Measurements from ENCODE around the gene HTR2B.

DNA sequence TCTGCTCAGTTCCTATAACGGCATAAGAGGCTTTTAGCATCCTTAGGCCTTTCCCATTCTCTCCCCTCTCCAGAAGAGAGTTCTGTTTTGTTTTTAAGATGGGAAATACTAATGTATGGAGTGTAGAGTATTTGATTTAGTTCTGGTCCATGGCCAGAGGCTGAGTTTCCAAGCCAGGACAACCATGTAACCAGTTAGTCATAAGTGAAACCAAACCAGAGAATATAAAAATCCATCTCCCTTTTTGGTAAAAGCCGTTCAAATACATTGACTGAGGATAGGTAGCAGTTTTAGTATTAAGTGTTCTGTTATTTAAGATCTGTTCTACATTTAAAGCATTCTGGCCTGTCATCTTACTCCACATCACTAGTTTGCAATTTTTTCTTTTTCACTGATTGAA lies 65.1 kb downstream of the HTR2B start:
- TF ChIP-seq IRF2 (CRISPR knock-in tag; IDR thresholded peaks at IDR 0.05; ENCODE audit: borderline replicate concordance, low read depth): no peak
- TF ChIP-seq, protein P1, sequence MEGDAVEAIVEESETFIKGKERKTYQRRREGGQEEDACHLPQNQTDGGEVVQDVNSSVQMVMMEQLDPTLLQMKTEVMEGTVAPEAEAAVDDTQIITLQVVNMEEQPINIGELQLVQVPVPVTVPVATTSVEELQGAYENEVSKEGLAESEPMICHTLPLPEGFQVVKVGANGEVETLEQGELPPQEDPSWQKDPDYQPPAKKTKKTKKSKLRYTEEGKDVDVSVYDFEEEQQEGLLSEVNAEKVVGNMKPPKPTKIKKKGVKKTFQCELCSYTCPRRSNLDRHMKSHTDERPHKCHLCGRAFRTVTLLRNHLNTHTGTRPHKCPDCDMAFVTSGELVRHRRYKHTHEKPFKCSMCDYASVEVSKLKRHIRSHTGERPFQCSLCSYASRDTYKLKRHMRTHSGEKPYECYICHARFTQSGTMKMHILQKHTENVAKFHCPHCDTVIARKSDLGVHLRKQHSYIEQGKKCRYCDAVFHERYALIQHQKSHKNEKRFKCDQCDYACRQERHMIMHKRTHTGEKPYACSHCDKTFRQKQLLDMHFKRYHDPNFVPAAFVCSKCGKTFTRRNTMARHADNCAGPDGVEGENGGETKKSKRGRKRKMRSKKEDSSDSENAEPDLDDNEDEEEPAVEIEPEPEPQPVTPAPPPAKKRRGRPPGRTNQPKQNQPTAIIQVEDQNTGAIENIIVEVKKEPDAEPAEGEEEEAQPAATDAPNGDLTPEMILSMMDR (IDR thresholded peaks at IDR 0.05): no peak
- TF ChIP-seq TEAD4 (CRISPR knock-in tag; IDR thresholded peaks at IDR 0.05): no peak
- no peak for TF ChIP-seq JUN (CRISPR knock-in tag; IDR thresholded peaks at IDR 0.05)
- no peak for TF ChIP-seq PRRX2 (CRISPR knock-in tag; IDR thresholded peaks at IDR 0.05)
- TF ChIP-seq, protein P2, sequence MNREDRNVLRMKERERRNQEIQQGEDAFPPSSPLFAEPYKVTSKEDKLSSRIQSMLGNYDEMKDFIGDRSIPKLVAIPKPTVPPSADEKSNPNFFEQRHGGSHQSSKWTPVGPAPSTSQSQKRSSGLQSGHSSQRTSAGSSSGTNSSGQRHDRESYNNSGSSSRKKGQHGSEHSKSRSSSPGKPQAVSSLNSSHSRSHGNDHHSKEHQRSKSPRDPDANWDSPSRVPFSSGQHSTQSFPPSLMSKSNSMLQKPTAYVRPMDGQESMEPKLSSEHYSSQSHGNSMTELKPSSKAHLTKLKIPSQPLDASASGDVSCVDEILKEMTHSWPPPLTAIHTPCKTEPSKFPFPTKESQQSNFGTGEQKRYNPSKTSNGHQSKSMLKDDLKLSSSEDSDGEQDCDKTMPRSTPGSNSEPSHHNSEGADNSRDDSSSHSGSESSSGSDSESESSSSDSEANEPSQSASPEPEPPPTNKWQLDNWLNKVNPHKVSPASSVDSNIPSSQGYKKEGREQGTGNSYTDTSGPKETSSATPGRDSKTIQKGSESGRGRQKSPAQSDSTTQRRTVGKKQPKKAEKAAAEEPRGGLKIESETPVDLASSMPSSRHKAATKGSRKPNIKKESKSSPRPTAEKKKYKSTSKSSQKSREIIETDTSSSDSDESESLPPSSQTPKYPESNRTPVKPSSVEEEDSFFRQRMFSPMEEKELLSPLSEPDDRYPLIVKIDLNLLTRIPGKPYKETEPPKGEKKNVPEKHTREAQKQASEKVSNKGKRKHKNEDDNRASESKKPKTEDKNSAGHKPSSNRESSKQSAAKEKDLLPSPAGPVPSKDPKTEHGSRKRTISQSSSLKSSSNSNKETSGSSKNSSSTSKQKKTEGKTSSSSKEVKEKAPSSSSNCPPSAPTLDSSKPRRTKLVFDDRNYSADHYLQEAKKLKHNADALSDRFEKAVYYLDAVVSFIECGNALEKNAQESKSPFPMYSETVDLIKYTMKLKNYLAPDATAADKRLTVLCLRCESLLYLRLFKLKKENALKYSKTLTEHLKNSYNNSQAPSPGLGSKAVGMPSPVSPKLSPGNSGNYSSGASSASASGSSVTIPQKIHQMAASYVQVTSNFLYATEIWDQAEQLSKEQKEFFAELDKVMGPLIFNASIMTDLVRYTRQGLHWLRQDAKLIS (CRISPR knock-in tag; IDR thresholded peaks at IDR 0.05; ENCODE audit: borderline replicate concordance): no peak
- TF ChIP-seq SOX15 (CRISPR knock-in tag; IDR thresholded peaks at IDR 0.05): no peak
- TF ChIP-seq ESRRA (CRISPR knock-in tag; IDR thresholded peaks at IDR 0.05; ENCODE audit: borderline replicate concordance): no peak
- TF ChIP-seq FOXK1 (CRISPR knock-in tag; IDR thresholded peaks at IDR 0.05): no peak
- no peak for TF ChIP-seq ZNF423 (CRISPR knock-in tag; IDR thresholded peaks at IDR 0.05)
- no peak for TF ChIP-seq RORB (CRISPR knock-in tag; IDR thresholded peaks at IDR 0.05)
